ENCODE data around the gene IL17C.

Gene IL17C

GRCh38 chr16:88686062-88686438 is 47.7 kb downstream of the IL17C start:
- DNase-seq (ENCODE audit: low read depth), result no peak

GRCh38 chr16:88686439-88687253 is 48.3 kb downstream of the IL17C start, which contains the start of gene SNAI3:
Gene SNAI3 (minus strand): TSS chr16:88686507. CDS start chr16:88686406, 101 bp downstream.
- DNase-seq (ENCODE audit: low read depth), result no peak

- no peak for DNase-seq (ENCODE audit: low read depth)
Observed at GRCh38 chr16:88687254-88687576, 48.8 kb downstream of the IL17C start.

GRCh38 chr16:88687676-88688012 is 49.3 kb downstream of the IL17C start:
- DNase-seq (ENCODE audit: low read depth), result no peak

- DNase-seq (ENCODE audit: low read depth), result no peak
Observed at GRCh38 chr16:88688013-88688778, 49.8 kb downstream of the IL17C start.

Measured in fibroblast of the conjunctiva (primary cell).